ENCODE measurements around the gene SHISAL1. TPM values are rescaled to one million over a fixed set of nuclear protein-coding genes. Genes with fewer than 3 reads are reported as not detected.
"Not testable (repeated sequence)": the region's sequence is repeated elsewhere in the genome, so short reads cannot be mapped to it uniquely, and the experiment has no call there.

Gene SHISAL1
- total and polyA plus RNA-seq, 5 donors = 1.0 to 5.8 (median 1.3) TPM

DNA sequence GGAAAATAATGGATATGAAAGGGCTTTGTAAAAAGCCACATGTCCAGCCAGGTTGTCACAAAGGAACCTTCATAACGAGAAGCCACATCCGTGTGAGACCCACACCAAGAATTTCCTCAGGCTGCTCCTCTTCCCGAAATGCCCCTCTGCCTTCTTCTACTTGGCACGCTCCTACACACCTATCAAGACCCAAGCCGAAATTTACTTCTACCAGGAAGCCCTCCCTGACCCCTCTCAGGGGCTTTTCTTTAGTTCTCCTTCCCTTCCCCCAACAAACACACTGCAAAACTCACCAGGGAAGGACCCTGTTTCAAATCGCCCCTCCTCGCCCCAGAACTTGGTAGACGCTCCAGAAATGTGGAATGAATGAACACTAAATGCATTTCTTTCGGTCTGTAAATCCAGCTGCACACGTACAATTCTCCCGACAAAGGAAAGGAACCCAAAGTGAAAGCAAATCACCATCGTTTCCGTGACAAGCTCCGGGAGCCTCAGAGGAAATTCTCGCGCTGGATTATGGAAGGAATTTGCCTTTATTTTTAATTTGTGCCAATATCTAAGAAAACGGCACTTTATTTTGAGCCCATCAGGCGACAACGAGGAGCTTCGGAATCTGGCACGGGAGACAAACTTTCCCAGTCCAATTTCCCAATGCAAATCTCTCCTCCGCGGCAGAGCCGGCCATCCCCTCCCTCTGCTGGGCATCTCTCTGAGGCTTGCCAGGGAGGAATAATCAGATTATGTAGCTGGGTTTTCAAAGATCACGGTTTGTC, 13.2 kb upstream of the SHISAL1 start:
- WGBS = 24% methylated on average over 25 of the region's 25 CpGs
- no peaks in the 10 kb centered on the region for H3K9me3 ChIP-seq (ENCODE audit: control insufficient read depth, low read length)
- H3K27me3 ChIP-seq (ENCODE audit: control insufficient read depth, insufficient read depth) = no peaks in the 10 kb centered on the region
- H3K27ac ChIP-seq (ENCODE audit: low read length) = no peak overlapping the region
- ATAC-seq (no peak), DNase-seq (peak in 1 of 3 donors; percentile 43)
- no peaks in the 10 kb centered on the region for H3K4me1 ChIP-seq (ENCODE audit: control insufficient read depth, insufficient read depth, low read length)
- peak overlapping the region; percentile 75 for H3K4me3 ChIP-seq (ENCODE audit: low read length)
- intact Hi-C loops (cut with DNase I) = no loop called here

DNA sequence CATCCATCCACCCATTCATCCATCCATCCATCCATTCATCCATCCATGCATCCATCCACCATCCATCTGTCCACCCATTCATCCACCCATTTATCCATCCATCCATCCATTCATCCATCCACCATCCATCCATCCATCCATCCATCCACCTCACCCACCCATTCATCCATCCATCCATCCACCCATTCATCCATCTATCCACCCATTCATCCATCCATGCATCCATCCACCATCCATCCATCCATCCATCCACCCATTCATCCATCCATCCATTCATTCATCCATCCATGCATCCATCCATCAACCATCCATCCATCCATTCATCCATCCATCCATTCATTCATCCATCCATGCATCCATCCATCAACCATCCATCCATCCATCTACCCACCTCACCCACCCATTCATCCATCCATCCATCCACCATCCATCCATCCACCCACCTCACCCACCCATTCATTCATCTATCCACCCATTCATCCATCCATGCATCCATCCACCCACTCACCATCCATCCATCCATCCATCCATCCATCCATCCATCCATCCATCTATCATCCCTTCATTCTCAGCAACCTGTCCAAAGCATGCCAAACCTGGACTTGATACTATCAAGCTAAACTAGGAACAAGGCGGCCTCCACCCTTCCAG, 10.5 kb upstream of the SHISAL1 start:
- intact Hi-C loops (cut with DNase I); H3K4me1 ChIP-seq (ENCODE audit: control insufficient read depth, insufficient read depth, low read length); H3K9me3 ChIP-seq (ENCODE audit: control insufficient read depth, low read length); H3K27ac ChIP-seq (ENCODE audit: low read length); H3K27me3 ChIP-seq (ENCODE audit: control insufficient read depth, insufficient read depth); DNase-seq; ATAC-seq; H3K4me3 ChIP-seq (ENCODE audit: low read length): not testable (repeated sequence)
- WGBS = 96% methylated on average over 1 of the region's 1 CpG

DNA sequence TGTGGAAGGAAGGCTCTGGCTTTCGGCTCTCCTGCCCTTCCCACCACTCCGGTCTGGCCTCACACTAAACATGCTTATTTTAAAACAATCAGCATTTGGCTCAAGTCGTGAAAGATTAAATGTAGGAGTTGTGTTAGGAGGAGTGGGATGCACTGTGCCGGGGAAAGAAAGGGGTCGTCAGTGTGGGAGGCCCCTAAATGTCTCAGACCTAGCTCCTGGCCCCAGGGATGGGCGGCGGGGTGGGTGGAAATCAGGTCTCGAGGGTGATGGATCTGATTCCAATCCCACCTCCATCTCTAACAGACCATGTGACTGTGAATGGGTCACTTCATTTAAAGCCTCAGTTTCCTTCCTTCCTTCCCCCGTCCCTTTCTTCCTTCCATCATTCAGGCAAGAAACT, 6.9 kb upstream of the SHISAL1 start:
- intact Hi-C loops (cut with DNase I) = no loop called here
- DNase-seq (peak in 1 of 3 donors; percentile 1), ATAC-seq (no peak)
- Histone ChIP-seq H3K27me3 (ENCODE audit: control insufficient read depth, insufficient read depth) (no peaks in the 10 kb centered on the region), H3K27ac (ENCODE audit: low read length) (no peak overlapping the region), H3K9me3 (ENCODE audit: control insufficient read depth, low read length) (no peaks in the 10 kb centered on the region), H3K4me1 (ENCODE audit: control insufficient read depth, insufficient read depth, low read length) (no peaks in the 10 kb centered on the region), H3K4me3 (ENCODE audit: low read length) (no peak overlapping the region)
- 66% methylated on average over 9 of the region's 9 CpGs for WGBS

DNA sequence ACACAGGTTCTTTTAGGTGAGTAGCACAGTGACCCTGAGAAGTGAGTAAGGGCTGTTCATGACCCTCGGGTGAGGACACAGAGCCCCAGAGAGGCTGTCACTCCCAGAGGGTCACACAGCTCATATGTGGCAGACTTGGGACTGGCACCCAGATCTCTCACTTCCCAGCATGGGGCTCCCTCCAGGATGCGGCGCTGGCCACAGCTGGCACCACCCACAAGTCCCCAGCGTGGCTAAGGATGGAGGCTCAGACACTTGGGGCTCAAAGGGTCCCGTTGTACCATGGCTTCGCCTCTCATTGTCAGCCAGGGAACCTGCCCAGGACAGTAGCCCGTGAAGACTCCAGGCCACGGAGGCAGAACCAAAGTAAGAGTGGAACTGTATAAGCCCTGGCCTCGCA, 6.0 kb upstream of the SHISAL1 start:
- no peak for ATAC-seq
- peak in 2 of 3 donors; percentile 24 to 34 for DNase-seq
- WGBS = 89% methylated on average over 9 of the region's 9 CpGs
- intact Hi-C loops (cut with DNase I) = no loop called here
- Histone ChIP-seq H3K4me1 (ENCODE audit: control insufficient read depth, insufficient read depth, low read length) (no peaks in the 10 kb centered on the region), H3K4me3 (ENCODE audit: low read length) (no peak overlapping the region), H3K27ac (ENCODE audit: low read length) (no peak overlapping the region), H3K27me3 (ENCODE audit: control insufficient read depth, insufficient read depth) (no peaks in the 10 kb centered on the region), H3K9me3 (ENCODE audit: control insufficient read depth, low read length) (no peaks in the 10 kb centered on the region)

DNA sequence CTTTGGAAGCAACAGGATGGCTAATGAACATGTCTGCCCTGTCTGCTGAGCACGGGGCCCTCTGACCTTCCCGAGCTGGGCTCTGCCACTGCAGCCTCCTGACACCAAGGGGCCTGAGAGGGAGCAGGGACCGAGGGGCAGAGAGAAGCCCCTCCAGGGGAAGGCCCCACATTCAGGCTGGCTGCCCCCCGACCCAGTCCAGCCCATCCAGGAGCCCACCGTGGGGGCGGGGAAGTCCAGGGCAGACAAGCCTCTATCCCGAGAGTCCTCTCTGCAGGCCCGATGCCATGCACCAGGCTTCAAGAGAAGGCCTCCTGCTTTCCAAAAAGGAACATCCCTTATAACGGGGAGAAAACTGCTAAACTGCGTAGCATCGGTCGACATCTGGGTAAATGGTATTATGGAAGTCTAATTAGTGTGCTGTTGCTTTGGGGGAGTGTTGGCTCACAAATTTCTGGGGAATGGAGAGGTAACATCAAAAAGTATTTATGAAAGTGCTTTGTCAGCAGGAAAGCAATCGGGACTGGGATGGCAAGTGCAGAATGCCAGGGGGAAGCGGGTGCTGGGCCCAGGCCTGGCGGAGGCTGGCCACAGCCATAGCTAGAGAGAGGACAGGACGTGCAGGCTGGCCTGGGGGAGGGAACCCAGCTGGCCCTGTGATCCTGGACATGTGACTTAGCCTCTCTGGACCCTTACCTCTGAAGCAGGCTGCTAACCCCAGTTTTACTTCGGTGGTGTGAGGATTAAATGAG, 5.3 kb upstream of the SHISAL1 start:
- no peak overlapping the region for H3K27ac ChIP-seq (ENCODE audit: low read length)
- ATAC-seq = no peak
- WGBS = 81% methylated on average over 17 of the region's 17 CpGs
- DNase-seq = peak in 2 of 3 donors; percentile 17 to 22
- no peak overlapping the region for H3K4me3 ChIP-seq (ENCODE audit: low read length)
- intact Hi-C loops (cut with DNase I) = no loop called here
- H3K4me1 ChIP-seq (ENCODE audit: control insufficient read depth, insufficient read depth, low read length) = no peaks in the 10 kb centered on the region
- H3K27me3 ChIP-seq (ENCODE audit: control insufficient read depth, insufficient read depth) = no peaks in the 10 kb centered on the region
- no peaks in the 10 kb centered on the region for H3K9me3 ChIP-seq (ENCODE audit: control insufficient read depth, low read length)

DNA sequence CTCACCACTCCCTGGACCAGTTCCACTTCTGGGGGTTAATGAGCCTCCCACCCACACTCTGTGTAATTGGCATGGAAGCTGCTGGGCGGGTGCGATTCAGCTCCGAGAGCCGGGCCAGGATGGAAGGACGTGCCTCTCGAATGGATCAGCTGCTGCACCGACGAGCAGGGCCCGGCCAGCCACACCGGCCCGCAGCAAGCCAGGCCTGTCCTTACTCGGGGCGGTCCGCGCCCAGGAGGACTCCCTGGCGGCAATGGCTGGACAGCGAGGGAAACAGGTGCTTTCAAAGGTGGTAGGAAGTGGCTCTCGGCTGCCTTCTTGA, 4.3 kb upstream of the SHISAL1 start:
- no peaks in the 10 kb centered on the region for H3K27me3 ChIP-seq (ENCODE audit: control insufficient read depth, insufficient read depth)
- no peaks in the 10 kb centered on the region for H3K9me3 ChIP-seq (ENCODE audit: control insufficient read depth, low read length)
- no peak overlapping the region for H3K27ac ChIP-seq (ENCODE audit: low read length)
- peak in 2 of 3 donors; percentile 13 to 21 for DNase-seq
- 87% methylated on average over 18 of the region's 18 CpGs for WGBS
- H3K4me3 ChIP-seq (ENCODE audit: low read length) = no peak overlapping the region
- no peak for ATAC-seq
- intact Hi-C loops (cut with DNase I) = no loop called here
- H3K4me1 ChIP-seq (ENCODE audit: control insufficient read depth, insufficient read depth, low read length) = no peaks in the 10 kb centered on the region

DNA sequence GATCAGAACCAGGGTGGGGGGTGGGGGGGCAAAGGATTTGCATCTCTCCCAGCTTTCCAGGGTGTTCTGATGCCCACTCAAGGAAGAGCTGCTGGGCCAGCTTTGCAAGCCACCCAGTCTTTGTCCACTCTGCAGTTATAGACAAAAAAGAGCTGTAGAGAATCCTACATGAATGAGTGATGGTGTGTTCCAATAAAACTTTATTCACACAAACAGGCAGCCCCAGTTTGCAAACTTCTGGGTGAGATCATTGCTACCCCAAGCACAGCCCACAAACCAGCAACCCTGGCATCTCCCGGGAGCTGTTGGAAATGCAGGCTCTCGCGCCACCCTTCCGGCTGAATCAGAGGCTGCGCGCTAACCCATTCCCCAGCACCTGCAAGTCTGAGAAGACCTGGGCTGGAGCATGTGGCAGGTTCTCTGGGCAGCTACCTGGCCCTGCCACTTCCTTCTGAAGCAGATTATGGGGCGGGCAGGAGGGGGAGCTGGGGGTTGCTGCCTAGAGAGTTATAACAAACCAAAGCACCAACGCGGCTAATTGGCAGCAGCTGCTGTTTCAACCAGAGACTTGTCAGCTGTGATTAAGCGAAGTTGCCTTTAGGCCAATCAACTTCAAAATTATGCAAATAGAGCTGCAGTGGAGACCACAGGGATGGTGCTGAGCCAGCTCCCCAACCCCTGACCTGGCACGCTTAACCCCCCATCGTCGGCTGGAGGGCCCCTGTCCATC, 3.8 kb upstream of the SHISAL1 start:
- peak in 2 of 3 donors; percentile 22 to 28 for DNase-seq
- ATAC-seq = no peak
- no peaks in the 10 kb centered on the region for H3K27me3 ChIP-seq (ENCODE audit: control insufficient read depth, insufficient read depth)
- intact Hi-C loops (cut with DNase I) = no loop called here
- H3K27ac ChIP-seq (ENCODE audit: low read length) = no peak overlapping the region
- H3K4me1 ChIP-seq (ENCODE audit: control insufficient read depth, insufficient read depth, low read length) = no peaks in the 10 kb centered on the region
- no peaks in the 10 kb centered on the region for H3K9me3 ChIP-seq (ENCODE audit: control insufficient read depth, low read length)
- no peak overlapping the region for H3K4me3 ChIP-seq (ENCODE audit: low read length)
- 88% methylated on average over 13 of the region's 13 CpGs for WGBS

DNA sequence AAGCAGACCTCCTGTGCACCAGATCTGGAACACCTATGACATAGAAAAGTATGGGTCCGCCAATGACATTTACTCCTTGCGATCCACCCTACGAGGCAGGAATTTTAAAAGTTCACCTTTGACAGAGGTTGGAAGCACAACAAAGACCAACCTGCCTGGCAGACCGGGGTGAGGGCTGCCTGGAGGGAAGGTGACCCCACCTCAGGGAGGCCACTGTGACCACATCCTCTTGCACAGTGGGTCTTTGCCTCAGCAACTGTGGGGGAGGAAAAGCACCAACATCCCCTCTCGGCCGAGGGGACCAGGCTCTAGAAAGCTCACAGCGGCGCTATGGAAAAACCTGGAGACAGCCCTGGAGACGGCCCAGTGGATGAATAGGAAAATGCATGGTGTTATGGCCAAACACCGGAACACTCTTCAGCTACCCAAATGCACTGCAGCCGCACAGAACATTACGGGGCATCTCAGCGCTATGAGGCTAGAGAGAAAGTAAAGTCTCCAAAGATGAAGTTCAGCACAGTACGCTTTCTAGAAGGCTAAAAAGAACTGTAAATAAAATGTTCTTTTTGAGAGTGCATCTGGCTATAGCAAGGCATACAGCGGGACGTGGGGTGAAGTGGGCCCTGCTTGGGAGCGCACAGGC, 1.8 kb upstream of the SHISAL1 start:
- ATAC-seq = no peak
- Histone ChIP-seq H3K27ac (ENCODE audit: low read length) (no peak overlapping the region), H3K9me3 (ENCODE audit: control insufficient read depth, low read length) (no peaks in the 10 kb centered on the region), H3K4me3 (ENCODE audit: low read length) (no peak overlapping the region), H3K4me1 (ENCODE audit: control insufficient read depth, insufficient read depth, low read length) (no peaks in the 10 kb centered on the region), H3K27me3 (ENCODE audit: control insufficient read depth, insufficient read depth) (no peaks in the 10 kb centered on the region)
- 75% methylated on average over 17 of the region's 17 CpGs for WGBS
- intact Hi-C loops (cut with DNase I) = no loop called here
- peak in 1 of 3 donors; percentile 31 for DNase-seq

DNA sequence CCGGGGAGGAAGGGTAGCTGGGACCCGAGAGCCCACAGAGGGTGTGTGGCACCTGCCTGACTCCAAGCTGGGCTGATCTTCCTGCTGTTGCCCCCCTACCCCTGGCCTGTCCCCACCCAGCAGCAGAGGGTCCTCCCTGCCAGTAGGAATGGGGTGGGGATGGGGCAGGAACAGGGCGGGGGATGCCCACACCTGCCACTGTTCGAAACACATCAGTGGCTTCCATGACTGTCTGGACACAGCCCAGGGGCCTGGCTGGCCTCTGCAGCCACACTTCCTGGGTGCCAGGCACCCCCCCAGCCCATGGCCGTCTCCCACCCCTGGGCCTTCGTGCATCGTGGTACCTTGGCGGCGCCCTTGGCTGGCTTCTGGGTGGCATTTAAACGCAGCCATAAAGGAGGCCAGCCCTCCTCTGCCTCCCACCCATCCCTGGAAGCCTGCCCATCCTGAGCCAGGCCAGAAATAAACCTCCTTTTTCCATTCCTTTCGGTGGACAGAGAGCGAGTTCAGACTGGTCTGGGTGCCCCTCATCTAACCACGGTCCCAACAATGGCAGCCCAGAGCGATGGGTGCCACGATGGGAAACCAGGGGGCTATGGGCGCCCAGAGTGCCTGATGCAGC, 745 bp upstream of the SHISAL1 start:
- WGBS = 80% methylated on average over 16 of the region's 16 CpGs
- no peaks in the 10 kb centered on the region for H3K4me1 ChIP-seq (ENCODE audit: control insufficient read depth, insufficient read depth, low read length)
- ATAC-seq = no peak
- H3K27ac ChIP-seq (ENCODE audit: low read length) = no peak overlapping the region
- H3K27me3 ChIP-seq (ENCODE audit: control insufficient read depth, insufficient read depth) = no peaks in the 10 kb centered on the region
- H3K9me3 ChIP-seq (ENCODE audit: control insufficient read depth, low read length) = no peaks in the 10 kb centered on the region
- intact Hi-C loops (cut with DNase I) = no loop called here
- peak in 1 of 3 donors; percentile 39 for DNase-seq
- no peak overlapping the region for H3K4me3 ChIP-seq (ENCODE audit: low read length)

DNA sequence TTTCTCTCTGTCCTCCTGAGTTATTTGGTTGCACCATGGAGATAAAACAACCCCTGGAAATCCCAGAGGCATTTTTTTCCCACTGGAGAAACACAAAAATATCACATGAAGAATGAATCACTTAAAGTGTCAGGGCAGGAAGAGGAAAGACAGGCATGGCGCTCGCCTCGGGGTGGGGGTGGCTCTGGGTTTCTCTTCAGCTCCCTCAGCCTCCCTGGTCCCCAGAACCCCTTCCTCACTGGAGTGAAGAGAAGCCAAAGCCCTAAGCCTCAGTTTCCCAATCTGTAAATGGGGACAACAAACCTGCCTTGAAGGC, 938 bp downstream of the SHISAL1 start:
- no peaks in the 10 kb centered on the region for H3K9me3 ChIP-seq (ENCODE audit: control insufficient read depth, low read length)
- intact Hi-C loops (cut with DNase I) = no loop called here
- H3K27ac ChIP-seq (ENCODE audit: low read length) = no peak overlapping the region
- H3K4me3 ChIP-seq (ENCODE audit: low read length) = no peak overlapping the region
- ATAC-seq = no peak
- peak in 1 of 3 donors; percentile 6 for DNase-seq
- peaks cover 2% of the 10 kb centered on the region for H3K4me1 ChIP-seq (ENCODE audit: control insufficient read depth, insufficient read depth, low read length)
- no peaks in the 10 kb centered on the region for H3K27me3 ChIP-seq (ENCODE audit: control insufficient read depth, insufficient read depth)
- 32% methylated on average over 3 of the region's 3 CpGs for WGBS

Measured in right cardiac atrium (tissue), 5 donors.